ENCODE measurements around the gene VSTM4.

Gene VSTM4

GRCh38 chr10:48970046-48970445, 145.3 kb downstream of the VSTM4 start:
- peaks cover 39% of the 10 kb centered on the region for H3K36me3 ChIP-seq (ENCODE audit: control insufficient read depth, low read length)
- H4K20me1 ChIP-seq (ENCODE audit: control insufficient read depth, insufficient read depth, low read depth, low read length) = no peaks in the 10 kb centered on the region
- TF ChIP-seq, protein P1, sequence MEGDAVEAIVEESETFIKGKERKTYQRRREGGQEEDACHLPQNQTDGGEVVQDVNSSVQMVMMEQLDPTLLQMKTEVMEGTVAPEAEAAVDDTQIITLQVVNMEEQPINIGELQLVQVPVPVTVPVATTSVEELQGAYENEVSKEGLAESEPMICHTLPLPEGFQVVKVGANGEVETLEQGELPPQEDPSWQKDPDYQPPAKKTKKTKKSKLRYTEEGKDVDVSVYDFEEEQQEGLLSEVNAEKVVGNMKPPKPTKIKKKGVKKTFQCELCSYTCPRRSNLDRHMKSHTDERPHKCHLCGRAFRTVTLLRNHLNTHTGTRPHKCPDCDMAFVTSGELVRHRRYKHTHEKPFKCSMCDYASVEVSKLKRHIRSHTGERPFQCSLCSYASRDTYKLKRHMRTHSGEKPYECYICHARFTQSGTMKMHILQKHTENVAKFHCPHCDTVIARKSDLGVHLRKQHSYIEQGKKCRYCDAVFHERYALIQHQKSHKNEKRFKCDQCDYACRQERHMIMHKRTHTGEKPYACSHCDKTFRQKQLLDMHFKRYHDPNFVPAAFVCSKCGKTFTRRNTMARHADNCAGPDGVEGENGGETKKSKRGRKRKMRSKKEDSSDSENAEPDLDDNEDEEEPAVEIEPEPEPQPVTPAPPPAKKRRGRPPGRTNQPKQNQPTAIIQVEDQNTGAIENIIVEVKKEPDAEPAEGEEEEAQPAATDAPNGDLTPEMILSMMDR (IDR thresholded peaks at IDR 0.05; ENCODE audit: low read depth, low read length, poor library complexity, severe bottlenecking) = no peak
- no peaks in the 10 kb centered on the region for H3K4me1 ChIP-seq (ENCODE audit: control insufficient read depth, low read length)
- no peaks in the 10 kb centered on the region for H3F3A ChIP-seq (ENCODE audit: control insufficient read depth, insufficient read depth)
- H3K4me2 ChIP-seq (ENCODE audit: low read length) = no peak overlapping the region
- H3K79me2 ChIP-seq (ENCODE audit: control insufficient read depth, low read length) = no peaks in the 10 kb centered on the region
- no peaks in the 10 kb centered on the region for H3K27me3 ChIP-seq (ENCODE audit: control insufficient read depth, low read length)
- no peaks in the 10 kb centered on the region for H3K9me2 ChIP-seq (replicated peaks; ENCODE audit: control insufficient read depth, low read length)
- H3K4me3 ChIP-seq (ENCODE audit: low read length) = no peak overlapping the region
- no peaks in the 10 kb centered on the region for H3K9me3 ChIP-seq (ENCODE audit: control insufficient read depth, insufficient read depth, low read length)
- no peak overlapping the region for H3K27ac ChIP-seq (ENCODE audit: low read depth, low read length)

- no peaks in the 10 kb centered on the region for H3K9me2 ChIP-seq (replicated peaks; ENCODE audit: control insufficient read depth, low read length)
- H3K36me3 ChIP-seq (ENCODE audit: control insufficient read depth, low read length) = peaks cover 43% of the 10 kb centered on the region
- no peaks in the 10 kb centered on the region for H4K20me1 ChIP-seq (ENCODE audit: control insufficient read depth, insufficient read depth, low read depth, low read length)
- no peaks in the 10 kb centered on the region for H3K9me3 ChIP-seq (ENCODE audit: control insufficient read depth, insufficient read depth, low read length)
- H3K27me3 ChIP-seq (ENCODE audit: control insufficient read depth, low read length) = no peaks in the 10 kb centered on the region
- TF ChIP-seq EZH2phosphoT487 (IDR thresholded peaks at IDR 0.05; ENCODE audit: borderline replicate concordance, low read length) = no peak
- TF ChIP-seq, protein P1 (IDR thresholded peaks at IDR 0.05; ENCODE audit: low read depth, low read length, poor library complexity, severe bottlenecking) = no peak
- no peaks in the 10 kb centered on the region for H3F3A ChIP-seq (ENCODE audit: control insufficient read depth, insufficient read depth)
- no peaks in the 10 kb centered on the region for H3K4me1 ChIP-seq (ENCODE audit: control insufficient read depth, low read length)
- no peaks in the 10 kb centered on the region for H3K79me2 ChIP-seq (ENCODE audit: control insufficient read depth, low read length)
- H3K4me3 ChIP-seq (ENCODE audit: low read length) = no peak overlapping the region
- H3K4me2 ChIP-seq (ENCODE audit: low read length) = no peak overlapping the region
- no peak overlapping the region for H3K27ac ChIP-seq (ENCODE audit: low read depth, low read length)
Measured at GRCh38 chr10:48968036-48968435, 147.3 kb downstream of the VSTM4 start.

GRCh38 chr10:48965460-48965859, 149.9 kb downstream of the VSTM4 start:
- Histone ChIP-seq H3K27ac (ENCODE audit: low read depth, low read length) (no peak overlapping the region), H3K36me3 (ENCODE audit: control insufficient read depth, low read length) (peaks cover 32% of the 10 kb centered on the region), H3F3A (ENCODE audit: control insufficient read depth, insufficient read depth) (no peaks in the 10 kb centered on the region), H3K27me3 (ENCODE audit: control insufficient read depth, low read length) (no peaks in the 10 kb centered on the region), H3K4me2 (ENCODE audit: low read length) (no peak overlapping the region), H3K4me3 (ENCODE audit: low read length) (no peak overlapping the region), H3K9me2 (replicated peaks; ENCODE audit: control insufficient read depth, low read length) (no peaks in the 10 kb centered on the region), H3K9me3 (ENCODE audit: control insufficient read depth, insufficient read depth, low read length) (no peaks in the 10 kb centered on the region), H4K20me1 (ENCODE audit: control insufficient read depth, insufficient read depth, low read depth, low read length) (no peaks in the 10 kb centered on the region), H3K79me2 (ENCODE audit: control insufficient read depth, low read length) (no peaks in the 10 kb centered on the region), H3K4me1 (ENCODE audit: control insufficient read depth, low read length) (no peaks in the 10 kb centered on the region)
- TF ChIP-seq, protein P1 (IDR thresholded peaks at IDR 0.05; ENCODE audit: low read depth, low read length, poor library complexity, severe bottlenecking) = no peak
- TF ChIP-seq EZH2phosphoT487 (IDR thresholded peaks at IDR 0.05; ENCODE audit: borderline replicate concordance, low read length) = no peak

Measured in DOHH2 (cell line).